NCI-H2107 treated with DMSO at 0.1 percent for 48 hours (cell line): Measurements from ENCODE around the gene PLRG1.
"Not testable (repeated sequence)": the region's sequence is repeated elsewhere in the genome, so short reads cannot be mapped to it uniquely, and the experiment has no call there.

Experiments
- DNase-seq: peaks from one replicate; lab custom pipeline; 2025; ENCODE audit not compliant: unreplicated experiment; lab: John Stamatoyannopoulos, UW

PLRG1 gene

GRCh38 chr4:154549894-154550790 is at the start of gene PLRG1:
PLRG1 (minus strand) TSS chr4:154550400; CDS start chr4:154550308, 92 bp downstream.
- peak; percentile 53 for DNase-seq

GRCh38 chr4:154597798-154598774 is 47.9 kb upstream of the PLRG1 start:
- no peak for DNase-seq

GRCh38 chr4:154597281-154597680 is 47.1 kb upstream of the PLRG1 start:
- not testable (repeated sequence) for DNase-seq

GRCh38 chr4:154595807-154596206 is 45.6 kb upstream of the PLRG1 start:
- DNase-seq = no peak

- DNase-seq = not testable (repeated sequence)
These were observed 44.1 kb upstream of the PLRG1 start for GRCh38 chr4:154594343-154594742.

- DNase-seq = no peak
These were observed 43.7 kb upstream of the PLRG1 start for GRCh38 chr4:154593868-154594267.

- DNase-seq = no peak
These were observed 41.7 kb upstream of the PLRG1 start for GRCh38 chr4:154591890-154592289.

- no peak for DNase-seq
These were observed 40.3 kb upstream of the PLRG1 start, which contains the start of gene FGA for GRCh38 chr4:154590329-154591006. FGA (minus strand) TSS chr4:154590742; CDS start chr4:154590687, 55 bp downstream.

GRCh38 chr4:154589296-154590197 is 39.3 kb upstream of the PLRG1 start:
- no peak for DNase-seq

GRCh38 chr4:154588198-154588597 is 38.0 kb upstream of the PLRG1 start:
- no peak for DNase-seq

GRCh38 chr4:154586296-154587033 is 36.3 kb upstream of the PLRG1 start:
- DNase-seq = no peak

- no peak for DNase-seq
These were observed 35.3 kb upstream of the PLRG1 start for GRCh38 chr4:154585369-154586018.

GRCh38 chr4:154584259-154584658 is 34.1 kb upstream of the PLRG1 start:
- DNase-seq = no peak

- DNase-seq = no peak
These were observed 33.5 kb upstream of the PLRG1 start for GRCh38 chr4:154583677-154584076.

GRCh38 chr4:154583230-154583629 is 33.0 kb upstream of the PLRG1 start:
- DNase-seq = no peak

- no peak for DNase-seq
These were observed 32.5 kb upstream of the PLRG1 start for GRCh38 chr4:154582723-154583122.

- DNase-seq = no peak
These were observed 29.7 kb upstream of the PLRG1 start for GRCh38 chr4:154579927-154580326.

- no peak for DNase-seq
These were observed 28.7 kb upstream of the PLRG1 start for GRCh38 chr4:154578919-154579318.

GRCh38 chr4:154577324-154577723 is 27.1 kb upstream of the PLRG1 start:
- no peak for DNase-seq
